ENCODE data around the gene PLIN3. TPM values are rescaled to one million over a fixed set of nuclear protein-coding genes. Genes with fewer than 3 reads are reported as not detected.
"Not testable (repeated sequence)": the region's sequence is repeated elsewhere in the genome, so short reads cannot be mapped to it uniquely, and the experiment has no call there.

Gene PLIN3
- total and polyA plus RNA-seq, 2 donors (not counting 3 experiments of a cell fraction or from before 2014, with no cell fraction given), result 76.8 to 88.9 TPM

DNA sequence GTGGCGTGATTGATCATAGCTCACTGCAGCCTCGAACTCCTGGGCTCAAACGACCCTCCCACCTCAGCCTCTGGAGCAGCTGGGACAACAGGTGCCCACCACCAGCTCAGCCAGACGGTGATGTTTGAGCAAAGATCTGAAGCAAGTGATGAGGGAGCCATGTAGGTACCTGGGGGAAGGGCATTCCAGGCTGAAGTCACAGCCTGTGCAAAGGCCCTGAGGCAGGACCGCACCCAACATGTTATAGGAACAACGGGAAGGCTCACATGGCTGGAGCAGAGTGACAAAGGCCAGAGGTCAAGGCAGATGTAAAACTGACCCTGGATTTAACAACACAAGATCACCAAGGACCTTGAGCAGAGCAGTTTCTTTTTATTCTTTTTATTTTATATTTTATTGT, 61.1 kb downstream of the PLIN3 start:
- Histone ChIP-seq H3K9me1 (replicated peaks; ENCODE audit: control insufficient read depth, extremely low read depth, insufficient read depth, low read length) (no peaks in the 10 kb centered on the region), H3K9ac (replicated peaks; ENCODE audit: extremely low read depth, insufficient read depth, low read length) (no peak overlapping the region), H3K4me1 (ENCODE audit: control insufficient read depth, extremely low read depth, insufficient read depth, low read length) (no peaks in the 10 kb centered on the region), H3K36me3 (ENCODE audit: control insufficient read depth in 2 of 2, extremely low read depth in 1 of 2, insufficient read depth in 2 of 2, low read length in 2 of 2) (no peaks in the 10 kb centered on the region), H3K79me2 (ENCODE audit: control insufficient read depth, insufficient read depth, low read length) (no peaks in the 10 kb centered on the region), H3K27me3 (ENCODE audit: control insufficient read depth in 2 of 2, insufficient read depth in 2 of 2, low read length in 2 of 2) (no peaks in the 10 kb centered on the region), H3K9me3 (replicated peaks; ENCODE audit: control insufficient read depth, insufficient read depth, low read length) (no peaks in the 10 kb centered on the region), H3K27ac (ENCODE audit: insufficient read depth, low read depth, low read length) (no peak overlapping the region), H3K4me3 (replicated peaks in 1 of 3; ENCODE audit: insufficient read depth in 1 of 3, low read depth in 1 of 3, low read length in 3 of 3) (no peak overlapping the region), H3K4me2 (ENCODE audit: insufficient read depth, low read length) (no peak overlapping the region), H2AFZ (ENCODE audit: low read depth, low read length) (no peak overlapping the region), H4K20me1 (replicated peaks; ENCODE audit: control insufficient read depth, extremely low read depth, insufficient read depth, low read length) (no peaks in the 10 kb centered on the region)
- no TSS peak for BruUV-seq (replicated peaks)
- ChIA-PET POLR2A (no interaction called here), CTCF (interaction anchor here (10.2 kb wide), 1 partner anchor 46 kb away, joined by 514 read pairs; no protein-coding TSS in a partner anchor)
- intact Hi-C loops (cut with micrococcal nuclease) (no loop called here), dilution Hi-C loops (cut with MboI; ENCODE audit: extremely low pct_ligation_motif_present, low sequenced_read_pairs) (no loop called here)
- FAIRE-seq (no peak), DNase-seq (ENCODE audit: low read depth, low spot score) (no peak)
- TF ChIP-seq POLR2AphosphoS5 (IDR thresholded peaks at IDR 0.05; ENCODE audit: insufficient read depth, low read depth, low read length) (no peak), FOS (IDR thresholded peaks at IDR 0.05; ENCODE audit: borderline replicate concordance, insufficient read depth, low read length) (no peak), MYC (IDR thresholded peaks at IDR 0.05; ENCODE audit: low read depth, low read length) (no peak), JUN (IDR thresholded peaks at IDR 0.05; ENCODE audit: borderline replicate concordance, insufficient read depth, insufficient read length, low read depth) (no peak)
- TF ChIP-seq, protein P1, sequence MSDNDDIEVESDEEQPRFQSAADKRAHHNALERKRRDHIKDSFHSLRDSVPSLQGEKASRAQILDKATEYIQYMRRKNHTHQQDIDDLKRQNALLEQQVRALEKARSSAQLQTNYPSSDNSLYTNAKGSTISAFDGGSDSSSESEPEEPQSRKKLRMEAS (IDR thresholded peaks at IDR 0.05; ENCODE audit: insufficient read depth, insufficient read length), result no peak

DNA sequence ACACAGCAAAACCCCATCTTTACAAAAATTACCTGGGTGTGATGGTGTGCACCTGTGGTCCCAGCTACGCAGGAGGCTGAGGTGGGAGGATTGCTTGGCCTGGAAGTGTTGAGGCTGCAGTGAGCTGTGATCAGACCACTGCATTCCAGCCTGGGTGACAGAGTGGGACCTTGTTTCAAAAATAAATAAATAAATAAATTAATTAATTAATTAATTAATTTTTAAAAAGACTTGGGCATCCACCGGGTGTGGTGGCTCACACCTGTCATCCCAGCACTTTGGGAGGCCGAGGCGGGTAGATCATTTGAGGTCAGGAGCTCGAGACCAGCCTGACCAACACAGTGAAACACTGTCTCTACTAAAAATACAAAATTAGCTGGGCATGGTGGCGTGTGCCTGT, 62.3 kb downstream of the PLIN3 start:
- H3K4me2 ChIP-seq (ENCODE audit: insufficient read depth, low read length); H3K79me2 ChIP-seq (ENCODE audit: control insufficient read depth, insufficient read depth, low read length); H3K9me3 ChIP-seq (replicated peaks; ENCODE audit: control insufficient read depth, insufficient read depth, low read length); H3K4me1 ChIP-seq (ENCODE audit: control insufficient read depth, extremely low read depth, insufficient read depth, low read length); H4K20me1 ChIP-seq (replicated peaks; ENCODE audit: control insufficient read depth, extremely low read depth, insufficient read depth, low read length); dilution Hi-C loops (cut with MboI; ENCODE audit: extremely low pct_ligation_motif_present, low sequenced_read_pairs); H3K9ac ChIP-seq (replicated peaks; ENCODE audit: extremely low read depth, insufficient read depth, low read length); H3K27me3 ChIP-seq (ENCODE audit: control insufficient read depth in 2 of 2, insufficient read depth in 2 of 2, low read length in 2 of 2); BruUV-seq (replicated peaks); H3K9me1 ChIP-seq (replicated peaks; ENCODE audit: control insufficient read depth, extremely low read depth, insufficient read depth, low read length); H3K36me3 ChIP-seq (ENCODE audit: control insufficient read depth in 2 of 2, extremely low read depth in 1 of 2, insufficient read depth in 2 of 2, low read length in 2 of 2); H3K4me3 ChIP-seq (replicated peaks in 1 of 3; ENCODE audit: insufficient read depth in 1 of 3, low read depth in 1 of 3, low read length in 3 of 3); H3K27ac ChIP-seq (ENCODE audit: insufficient read depth, low read depth, low read length); POLR2A ChIA-PET; FAIRE-seq; DNase-seq (ENCODE audit: low read depth, low spot score); intact Hi-C loops (cut with micrococcal nuclease); H2AFZ ChIP-seq (ENCODE audit: low read depth, low read length): not testable (repeated sequence)
- CTCF ChIA-PET, result interaction anchor here (0.5 to 10.2 kb wide), 7 partner anchors 14 to 226 kb away, joined by 3 to 514 read pairs (median 7); partner anchors contain the start of gene FEM1A
